Left lung (tissue), 8 donors: ENCODE measurements around the gene EFCAB3. TPM values are rescaled to one million over a fixed set of nuclear protein-coding genes. Genes with fewer than 3 reads are reported as not detected.

Experiments
- polyA plus RNA-seq, 6 donors: library from polyadenylated mRNA; unstranded; fragments of 120-200 nt; gene quantifications; one replicate each; pipeline ENCODE4 v1.2.1, GENCODE V29; 2013; ENCODE audit not compliant: insufficient read length in 6 of 6
- total RNA-seq, 2 donors: library from RNA; stranded (reverse); fragmentation: NEBNext Ultra II Directional; extraction: Animal tissue kit (Norgen Biotek cat#: 25700); gene quantifications; one replicate each; pipeline ENCODE4 v1.2.1, GENCODE V29; 2021
- donor health status: DM: no; HTN: yes; CAD: no.
- donor health status: DM: no; HTN: no; CAD: no.

The EFCAB3 gene
- total and polyA plus RNA-seq, 8 donors: 0.20 to 0.93 (median 0.43) TPM; not detected in 2

Other genes starting within 250 kb of the EFCAB3 start
- 10 to 100 TPM; 16.1 to 20.0 TPM for gene METTL2A, start 43.3 kb downstream of the EFCAB3 start, total RNA-seq
- gene METTL2A, start 43.3 kb downstream of the EFCAB3 start, polyA plus RNA-seq: 10 to 100 TPM; 18.5 to 21.2 (median 19.5) TPM
- gene TLK2, start 98.3 kb downstream of the EFCAB3 start, total RNA-seq: 10 to 100 TPM; 32.2 to 34.7 TPM
- gene TLK2, start 98.3 kb downstream of the EFCAB3 start, polyA plus RNA-seq: 10 to 100 TPM; 68.5 to 75.0 (median 70.0) TPM
- gene MRC2, start 247.1 kb downstream of the EFCAB3 start, total RNA-seq: 100 to 1,000 TPM in 1 of 2 donors, 10 to 100 TPM in 1; 93.3 to 151 TPM
- 100 to 1,000 TPM in 3 of 6 donors, 10 to 100 TPM in 3; 84.5 to 136 (median 101) TPM for gene MRC2, start 247.1 kb downstream of the EFCAB3 start, polyA plus RNA-seq